ENCODE results near the gene INCENP. TPM values are rescaled to one million over a fixed set of nuclear protein-coding genes. Genes with fewer than 3 reads are reported as not detected.

INCENP gene
- polyA plus RNA-seq, 1 donor from 2014 or later, result 5.9 TPM

- Histone ChIP-seq H2AFZ (ENCODE audit: low read depth, low read length) (no peak overlapping the region), H3K36me3 (ENCODE audit: insufficient read depth, low read length) (no peaks in the 10 kb centered on the region), H3K27ac (ENCODE audit: low read length) (no peak overlapping the region), H4K20me1 (ENCODE audit: insufficient read depth) (no peaks in the 10 kb centered on the region), H3K9ac (ENCODE audit: low read length) (no peak overlapping the region), H3K9me2 (ENCODE audit: insufficient read depth, low read length) (no peaks in the 10 kb centered on the region), H3K27me3 (ENCODE audit: insufficient read depth, low read depth, low read length) (no peaks in the 10 kb centered on the region), H3K4me3 (ENCODE audit: low read length) (no peak overlapping the region), H3K9me3 (ENCODE audit: low read length) (no peaks in the 10 kb centered on the region), H3F3A (ENCODE audit: insufficient read depth, low read length, poor library complexity, severe bottlenecking) (no peaks in the 10 kb centered on the region), H3K4me2 (ENCODE audit: low read length) (no peak overlapping the region), H3K79me2 (replicated peaks; ENCODE audit: insufficient read depth, low read length) (no peaks in the 10 kb centered on the region)
- no peak for TF ChIP-seq MXI1 (conservative IDR thresholded peaks at IDR 0.05; ENCODE audit: poor library complexity, severe bottlenecking)
- TF ChIP-seq SMC3 (conservative IDR thresholded peaks at IDR 0.05; ENCODE audit: poor library complexity), result no peak
- TF ChIP-seq EP300 (conservative IDR thresholded peaks at IDR 0.05; ENCODE audit: poor library complexity, severe bottlenecking), result no peak
- TF ChIP-seq CTCF (IDR thresholded peaks at IDR 0.05; ENCODE audit: poor library complexity, severe bottlenecking), result no peak
- TF ChIP-seq POLR2AphosphoS5 (IDR thresholded peaks at IDR 0.05), result no peak
- TF ChIP-seq, protein P1, sequence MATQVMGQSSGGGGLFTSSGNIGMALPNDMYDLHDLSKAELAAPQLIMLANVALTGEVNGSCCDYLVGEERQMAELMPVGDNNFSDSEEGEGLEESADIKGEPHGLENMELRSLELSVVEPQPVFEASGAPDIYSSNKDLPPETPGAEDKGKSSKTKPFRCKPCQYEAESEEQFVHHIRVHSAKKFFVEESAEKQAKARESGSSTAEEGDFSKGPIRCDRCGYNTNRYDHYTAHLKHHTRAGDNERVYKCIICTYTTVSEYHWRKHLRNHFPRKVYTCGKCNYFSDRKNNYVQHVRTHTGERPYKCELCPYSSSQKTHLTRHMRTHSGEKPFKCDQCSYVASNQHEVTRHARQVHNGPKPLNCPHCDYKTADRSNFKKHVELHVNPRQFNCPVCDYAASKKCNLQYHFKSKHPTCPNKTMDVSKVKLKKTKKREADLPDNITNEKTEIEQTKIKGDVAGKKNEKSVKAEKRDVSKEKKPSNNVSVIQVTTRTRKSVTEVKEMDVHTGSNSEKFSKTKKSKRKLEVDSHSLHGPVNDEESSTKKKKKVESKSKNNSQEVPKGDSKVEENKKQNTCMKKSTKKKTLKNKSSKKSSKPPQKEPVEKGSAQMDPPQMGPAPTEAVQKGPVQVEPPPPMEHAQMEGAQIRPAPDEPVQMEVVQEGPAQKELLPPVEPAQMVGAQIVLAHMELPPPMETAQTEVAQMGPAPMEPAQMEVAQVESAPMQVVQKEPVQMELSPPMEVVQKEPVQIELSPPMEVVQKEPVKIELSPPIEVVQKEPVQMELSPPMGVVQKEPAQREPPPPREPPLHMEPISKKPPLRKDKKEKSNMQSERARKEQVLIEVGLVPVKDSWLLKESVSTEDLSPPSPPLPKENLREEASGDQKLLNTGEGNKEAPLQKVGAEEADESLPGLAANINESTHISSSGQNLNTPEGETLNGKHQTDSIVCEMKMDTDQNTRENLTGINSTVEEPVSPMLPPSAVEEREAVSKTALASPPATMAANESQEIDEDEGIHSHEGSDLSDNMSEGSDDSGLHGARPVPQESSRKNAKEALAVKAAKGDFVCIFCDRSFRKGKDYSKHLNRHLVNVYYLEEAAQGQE (IDR thresholded peaks at IDR 0.05; ENCODE audit: borderline replicate concordance), result no peak
- no peak for TF ChIP-seq TAF1 (IDR thresholded peaks at IDR 0.05; ENCODE audit: low read depth)
- no peak for TF ChIP-seq EZH2 (IDR thresholded peaks at IDR 0.05; ENCODE audit: borderline replicate concordance, insufficient read depth, low read length, poor library complexity, severe bottlenecking)
- TF ChIP-seq RAD21 (conservative IDR thresholded peaks at IDR 0.05), result no peak
Observed at GRCh38 chr11:62151737-62152102, 27.9 kb downstream of the INCENP start.

DNA sequence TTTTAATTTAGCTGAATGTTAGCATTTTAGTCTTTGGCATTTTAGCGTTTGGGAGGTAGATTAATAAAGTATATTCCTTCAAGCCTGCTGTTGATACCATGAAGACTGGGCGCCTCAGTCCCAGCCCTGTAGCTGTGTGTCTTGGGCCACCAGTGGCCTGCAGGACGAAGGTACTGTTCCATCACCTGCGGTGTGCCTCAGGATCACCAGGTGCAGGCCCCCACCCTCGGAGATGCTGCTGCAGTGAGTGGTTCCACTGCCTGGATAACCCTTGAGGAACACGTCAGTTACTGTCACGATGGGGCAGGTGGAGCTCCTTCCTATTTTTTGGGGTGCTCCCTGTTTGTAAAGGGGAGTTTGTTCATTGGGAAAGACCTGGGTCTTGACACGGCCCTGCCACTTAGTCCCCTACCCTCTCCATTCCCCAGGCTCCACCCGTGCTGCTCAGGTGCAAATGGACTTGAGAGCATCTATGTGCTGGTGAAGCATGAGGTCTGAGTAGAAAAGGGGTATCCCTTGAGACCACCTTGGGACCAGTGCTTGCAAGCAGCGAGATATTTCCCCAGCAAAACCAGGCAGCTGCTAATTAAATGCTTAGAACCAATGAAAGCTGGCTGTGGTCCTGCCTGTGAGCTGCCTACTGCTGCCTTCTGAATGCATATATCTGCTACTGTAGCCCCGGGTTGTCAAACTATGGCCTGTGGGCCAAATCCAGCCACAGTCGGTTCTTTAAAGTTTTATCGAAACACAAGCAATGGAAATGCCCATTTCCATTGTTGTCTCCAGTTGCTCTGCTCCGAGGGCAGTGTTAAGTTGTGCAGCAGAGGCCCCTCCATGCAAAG, 28.7 kb downstream of the INCENP start:
- H3K4me2 ChIP-seq (ENCODE audit: low read length), result no peak overlapping the region
- H3K9me2 ChIP-seq (ENCODE audit: insufficient read depth, low read length), result no peaks in the 10 kb centered on the region
- H3K79me2 ChIP-seq (replicated peaks; ENCODE audit: insufficient read depth, low read length), result no peaks in the 10 kb centered on the region
- no peaks in the 10 kb centered on the region for H3K36me3 ChIP-seq (ENCODE audit: insufficient read depth, low read length)
- H3F3A ChIP-seq (ENCODE audit: insufficient read depth, low read length, poor library complexity, severe bottlenecking), result no peaks in the 10 kb centered on the region
- H3K9ac ChIP-seq (ENCODE audit: low read length), result no peak overlapping the region
- no peak overlapping the region for H3K27ac ChIP-seq (ENCODE audit: low read length)
- H3K4me3 ChIP-seq (ENCODE audit: low read length), result no peak overlapping the region
- H3K27me3 ChIP-seq (ENCODE audit: insufficient read depth, low read depth, low read length), result no peaks in the 10 kb centered on the region
- no peaks in the 10 kb centered on the region for H3K9me3 ChIP-seq (ENCODE audit: low read length)
- no peak overlapping the region for H2AFZ ChIP-seq (ENCODE audit: low read depth, low read length)
- no peak for TF ChIP-seq RAD21 (conservative IDR thresholded peaks at IDR 0.05)
- TF ChIP-seq MXI1 (conservative IDR thresholded peaks at IDR 0.05; ENCODE audit: poor library complexity, severe bottlenecking), result no peak
- TF ChIP-seq EZH2 (IDR thresholded peaks at IDR 0.05; ENCODE audit: borderline replicate concordance, insufficient read depth, low read length, poor library complexity, severe bottlenecking), result no peak
- TF ChIP-seq EP300 (conservative IDR thresholded peaks at IDR 0.05; ENCODE audit: poor library complexity, severe bottlenecking), result no peak
- no peak for TF ChIP-seq CTCF (IDR thresholded peaks at IDR 0.05; ENCODE audit: poor library complexity, severe bottlenecking)
- TF ChIP-seq POLR2AphosphoS5 (IDR thresholded peaks at IDR 0.05), result no peak
- no peak for TF ChIP-seq SMC3 (conservative IDR thresholded peaks at IDR 0.05; ENCODE audit: poor library complexity)
- TF ChIP-seq TAF1 (IDR thresholded peaks at IDR 0.05; ENCODE audit: low read depth), result no peak
- TF ChIP-seq, protein P1 (IDR thresholded peaks at IDR 0.05; ENCODE audit: borderline replicate concordance), result no peak
- no peaks in the 10 kb centered on the region for H4K20me1 ChIP-seq (ENCODE audit: insufficient read depth)
